GM21619 (cell line): ENCODE results near the gene FUT7.
A peak's percentile ranks its signal among the peaks of the same experiment; 100 is the strongest.
"Not testable (repeated sequence)": the region's sequence is repeated elsewhere in the genome, so short reads cannot be mapped to it uniquely, and the experiment has no call there.

Experiments used
- ATAC-seq: cut with Tn5 transposase; IDR thresholded peaks from one replicate; pipeline ENCODE4 v1.9.1; 2021; ENCODE audit not compliant: unreplicated experiment

Gene FUT7

DNA sequence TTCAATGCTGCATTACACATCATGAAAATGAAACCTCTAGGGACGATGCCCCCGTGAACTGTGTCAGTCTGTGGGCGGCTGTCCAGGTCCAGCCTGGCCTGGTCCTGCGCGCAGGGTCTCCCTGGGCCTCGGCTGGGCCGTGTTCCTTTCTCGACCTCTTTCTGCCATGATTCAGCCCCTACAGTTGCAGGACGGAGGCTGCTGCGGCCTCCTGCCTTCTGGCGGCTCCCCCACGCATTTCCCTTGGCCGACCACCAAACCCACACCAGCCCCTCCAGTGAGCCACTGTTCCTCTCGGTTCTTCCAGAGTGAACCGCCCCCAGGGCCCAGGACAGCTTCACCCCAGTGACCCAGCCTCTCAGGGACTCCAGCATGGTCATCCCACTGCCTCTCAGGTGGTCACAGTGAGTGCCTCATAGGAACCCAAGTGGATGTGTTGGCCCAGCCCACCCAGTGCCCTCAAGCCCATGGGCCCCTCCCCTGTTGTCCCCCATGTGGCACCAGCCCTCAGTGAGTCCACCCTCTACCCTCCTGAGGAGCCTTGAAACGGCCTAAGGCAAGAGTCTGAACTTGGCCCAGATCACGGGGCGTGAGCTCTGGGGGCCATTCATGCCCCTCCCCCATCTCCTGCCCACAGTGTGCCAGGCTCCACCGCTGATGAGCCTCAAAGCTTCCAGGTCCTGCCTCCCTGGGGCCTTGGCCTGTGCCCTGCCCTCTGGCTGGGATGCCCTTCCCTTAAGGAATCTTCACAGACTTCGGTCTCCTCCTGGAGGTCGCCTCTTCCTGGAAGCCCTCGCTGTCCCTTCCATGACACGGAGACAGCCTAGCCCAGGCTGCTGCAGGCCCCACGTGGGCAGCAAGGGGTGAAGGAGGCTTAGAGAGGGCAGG, 25.5 kb downstream of the FUT7 start:
- ATAC-seq, result no peak

DNA sequence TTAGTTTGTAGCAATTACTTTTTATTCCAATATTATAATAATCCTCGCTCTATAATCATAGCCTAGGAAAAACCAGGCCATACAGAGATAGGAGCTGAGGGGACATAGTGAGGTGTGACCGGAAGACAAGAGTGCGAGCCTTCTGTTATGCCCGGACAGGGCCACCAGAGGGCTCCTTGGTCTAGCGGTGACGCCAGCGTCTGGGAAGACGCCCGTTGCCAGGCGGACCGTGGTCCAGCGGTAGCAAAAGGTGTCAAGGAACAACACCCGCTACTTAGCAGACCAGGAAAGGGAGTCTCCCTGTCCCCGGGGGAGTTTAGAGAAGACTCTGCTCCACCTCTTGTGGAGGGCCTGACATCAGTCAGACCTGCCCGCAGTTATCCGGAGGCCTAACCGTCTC, 27.6 kb downstream of the FUT7 start:
- not testable (repeated sequence) for ATAC-seq

GRCh38 chr9:137002646-137003041, 29.2 kb downstream of the FUT7 start:
- no peak for ATAC-seq

GRCh38 chr9:137001857-137002645, 29.8 kb downstream of the FUT7 start:
- ATAC-seq, result no peak

DNA sequence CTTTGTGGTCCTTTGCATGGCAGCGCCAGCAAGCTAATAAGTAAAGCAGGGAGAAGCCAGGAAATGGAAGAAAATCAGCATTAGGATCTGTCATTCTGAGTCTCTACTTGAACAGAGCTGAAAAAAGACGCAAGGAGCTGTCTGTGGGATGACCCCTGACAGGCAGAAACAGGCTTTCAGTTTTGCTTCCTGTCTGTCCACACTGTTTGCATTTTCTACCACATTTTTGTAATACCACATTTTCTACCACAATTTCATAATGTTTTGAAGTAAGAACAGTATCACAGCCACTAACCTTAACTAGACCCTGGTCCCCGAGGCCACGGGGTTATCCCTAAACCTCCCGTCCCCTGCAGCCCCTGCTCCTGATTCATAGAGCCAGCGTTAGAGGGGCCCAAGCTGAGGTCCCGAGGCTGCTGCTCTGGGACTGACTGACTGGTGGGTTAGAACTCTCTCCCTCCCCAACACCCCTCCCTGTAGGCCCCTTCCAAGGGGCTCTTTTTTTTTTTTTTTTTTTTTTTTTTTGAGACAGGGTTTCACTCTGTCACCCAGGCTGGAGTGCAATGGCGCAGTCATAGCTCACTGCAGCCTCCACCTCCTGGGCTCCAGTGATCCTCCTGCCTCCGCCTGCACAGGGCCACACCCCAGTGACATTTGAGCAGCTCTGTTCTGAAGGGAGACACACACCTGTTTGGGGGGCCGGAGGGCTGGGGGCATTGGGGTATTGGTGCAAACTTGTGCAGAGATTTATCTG, 31.5 kb downstream of the FUT7 start:
- ATAC-seq, result peak; percentile 77

- ATAC-seq, result no peak
Observed at GRCh38 chr9:136997830-136998234, 34.1 kb downstream of the FUT7 start.

- ATAC-seq, result no peak
Observed at GRCh38 chr9:136997371-136997770, 34.5 kb downstream of the FUT7 start.

DNA sequence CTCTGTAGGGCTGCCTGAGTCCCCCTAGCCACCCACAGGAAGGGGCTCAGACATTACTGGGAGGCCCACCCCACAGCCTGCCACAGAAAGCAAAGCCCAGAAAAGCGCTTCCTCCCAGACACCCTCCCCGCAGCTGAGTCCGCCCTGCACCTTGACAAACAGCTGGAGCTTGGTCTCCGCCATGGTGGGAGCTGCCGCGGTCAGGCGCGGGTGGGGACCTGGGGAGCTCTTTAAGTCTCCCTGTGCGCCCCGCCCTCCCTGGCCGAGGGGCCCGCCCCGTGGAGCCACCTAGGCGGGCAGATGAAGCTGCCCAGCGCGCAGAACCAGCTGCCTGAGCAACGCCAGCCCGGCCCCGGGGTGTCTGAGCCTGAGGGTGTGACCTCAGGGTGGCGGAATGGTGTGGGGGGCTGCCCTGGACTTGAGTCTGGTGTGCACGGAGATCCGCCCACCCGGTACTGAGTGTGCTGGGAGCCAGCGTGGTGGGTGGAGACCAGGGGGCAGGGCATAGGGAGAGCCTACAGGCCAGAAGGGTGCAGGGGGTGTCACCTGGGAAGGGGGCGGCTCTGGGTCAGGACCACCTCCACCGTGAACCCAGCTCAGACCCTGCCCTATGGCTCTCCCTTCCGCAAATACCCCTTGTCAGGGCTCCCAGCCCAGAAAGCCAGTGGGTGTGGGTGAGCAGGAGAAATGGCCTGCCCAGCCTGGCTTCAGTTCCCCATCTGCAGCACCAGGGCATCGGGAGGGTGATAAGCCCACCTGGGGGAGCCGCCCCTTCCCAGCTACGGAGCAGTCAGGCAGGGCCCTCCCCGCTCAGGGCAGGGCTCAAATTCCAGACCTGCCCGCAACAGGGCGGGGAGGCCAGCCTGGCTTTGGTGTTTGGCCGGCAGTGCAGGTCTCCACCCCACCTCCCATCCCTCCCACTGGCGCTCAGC, 35.3 kb downstream of the FUT7 start, which contains the start of gene CLIC3:
CLIC3 (minus strand) TSS at position 208 of the 932 bp plus-strand sequence; CDS start at position 183, 25 bp downstream.
- no peak for ATAC-seq

- ATAC-seq, result no peak
Observed at GRCh38 chr9:136995772-136996311, 36.0 kb downstream of the FUT7 start.

DNA sequence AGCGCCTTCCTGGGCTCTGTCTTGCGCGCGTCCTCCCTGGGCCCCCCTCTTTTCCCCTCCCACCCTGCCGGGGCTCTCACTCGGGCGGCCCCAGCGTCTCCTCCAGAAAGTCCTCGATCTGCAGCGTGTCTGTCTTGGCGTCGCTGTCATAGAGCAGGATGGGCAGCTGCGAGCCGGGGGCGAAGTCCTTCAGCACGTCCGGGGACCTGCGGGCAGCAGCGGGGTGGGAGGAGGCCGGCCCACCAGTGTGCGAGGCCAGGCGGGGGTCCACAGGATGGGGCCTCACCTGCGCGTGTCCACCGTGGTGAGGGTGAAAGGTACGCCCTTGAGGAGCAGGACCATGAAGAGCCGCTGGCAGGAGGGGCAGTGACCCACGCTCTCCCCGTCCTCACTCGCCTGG, 36.5 kb downstream of the FUT7 start:
- no peak for ATAC-seq

DNA sequence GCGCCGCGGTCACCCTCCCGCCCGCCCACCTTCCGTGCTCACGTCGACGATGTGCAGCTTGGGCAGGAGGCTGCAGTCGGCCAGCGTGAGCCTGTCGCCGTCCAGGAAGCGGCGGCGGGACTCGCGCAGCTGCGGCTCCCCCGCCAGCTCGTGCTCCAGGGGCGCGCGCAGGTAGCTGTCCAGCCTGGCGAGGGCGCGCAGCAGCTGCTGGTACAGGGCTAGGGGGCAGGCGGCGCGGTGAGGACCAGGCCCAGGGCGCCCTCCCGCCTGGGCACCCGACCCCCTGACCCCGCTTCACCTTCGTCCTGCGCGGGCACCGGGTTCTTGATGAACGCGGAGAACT, 37.0 kb downstream of the FUT7 start:
- ATAC-seq, result no peak

- ATAC-seq, result no peak
Observed at GRCh38 chr9:136994180-136994887, 37.6 kb downstream of the FUT7 start.

- ATAC-seq, result no peak
Observed at GRCh38 chr9:136992819-136993369, 39.0 kb downstream of the FUT7 start.

- ATAC-seq, result peak; percentile 77
Observed at GRCh38 chr9:136991993-136992818, 39.7 kb downstream of the FUT7 start, which contains the start of gene PAXX. TSS of gene PAXX (plus strand) at chr9:136992422. CDS start at chr9:136992444, 22 bp downstream.

DNA sequence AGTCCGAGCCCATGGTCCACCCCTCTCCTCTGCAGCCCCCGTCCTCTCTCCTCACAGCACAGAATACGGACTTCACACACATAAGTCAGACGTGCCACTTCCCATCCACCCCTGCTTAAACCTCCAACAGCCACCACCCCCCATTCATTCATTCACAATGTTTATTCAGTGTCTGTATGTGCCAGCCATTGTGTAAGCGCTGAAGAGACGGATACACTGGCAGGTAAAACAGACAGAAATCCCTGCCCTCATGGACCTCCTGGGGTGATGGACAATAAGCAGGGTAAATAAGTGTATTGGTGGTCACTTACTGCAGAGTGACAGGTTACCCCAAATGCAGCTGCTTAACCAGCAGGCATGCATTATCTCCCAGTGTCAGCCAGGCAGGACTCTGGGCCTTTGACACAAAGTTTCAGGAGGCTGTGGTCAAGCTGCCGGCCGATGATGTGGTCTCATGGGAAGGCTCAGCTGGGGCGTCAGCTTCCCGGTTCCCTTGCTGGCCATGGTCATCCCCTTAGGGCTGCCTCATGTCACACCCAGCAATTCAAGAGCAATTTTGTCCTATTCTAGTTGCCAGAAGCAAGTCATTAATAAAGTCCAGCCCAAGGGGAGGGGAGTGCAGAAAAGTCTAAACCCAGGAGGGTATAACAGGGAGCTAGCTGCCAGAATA, 41.5 kb downstream of the FUT7 start:
- ATAC-seq, result no peak

DNA sequence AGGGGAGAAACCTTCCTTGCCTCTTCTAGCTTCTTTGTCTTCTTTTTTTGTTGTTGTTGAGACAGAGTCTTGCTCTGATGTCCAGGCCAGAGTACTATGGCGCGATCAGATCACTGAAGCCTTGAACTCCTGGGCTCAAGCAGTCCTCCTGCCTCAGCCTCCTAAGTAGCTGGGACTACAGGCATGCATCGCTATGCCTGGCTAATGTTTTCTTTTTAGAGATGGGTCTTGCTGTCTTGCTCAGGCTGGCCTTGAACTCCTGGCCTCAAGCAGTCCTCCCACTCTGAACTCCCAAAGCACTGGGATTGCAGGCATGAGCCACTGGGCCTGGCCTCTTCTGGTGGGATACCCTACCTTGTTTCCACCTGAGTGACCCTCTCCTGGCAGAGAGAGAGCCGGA, 43.0 kb downstream of the FUT7 start:
- ATAC-seq, result no peak

- ATAC-seq, result no peak
Observed at GRCh38 chr9:136985853-136986252, 46.0 kb downstream of the FUT7 start.
